ENCODE results near the gene PRKCH.

Gene PRKCH

DNA sequence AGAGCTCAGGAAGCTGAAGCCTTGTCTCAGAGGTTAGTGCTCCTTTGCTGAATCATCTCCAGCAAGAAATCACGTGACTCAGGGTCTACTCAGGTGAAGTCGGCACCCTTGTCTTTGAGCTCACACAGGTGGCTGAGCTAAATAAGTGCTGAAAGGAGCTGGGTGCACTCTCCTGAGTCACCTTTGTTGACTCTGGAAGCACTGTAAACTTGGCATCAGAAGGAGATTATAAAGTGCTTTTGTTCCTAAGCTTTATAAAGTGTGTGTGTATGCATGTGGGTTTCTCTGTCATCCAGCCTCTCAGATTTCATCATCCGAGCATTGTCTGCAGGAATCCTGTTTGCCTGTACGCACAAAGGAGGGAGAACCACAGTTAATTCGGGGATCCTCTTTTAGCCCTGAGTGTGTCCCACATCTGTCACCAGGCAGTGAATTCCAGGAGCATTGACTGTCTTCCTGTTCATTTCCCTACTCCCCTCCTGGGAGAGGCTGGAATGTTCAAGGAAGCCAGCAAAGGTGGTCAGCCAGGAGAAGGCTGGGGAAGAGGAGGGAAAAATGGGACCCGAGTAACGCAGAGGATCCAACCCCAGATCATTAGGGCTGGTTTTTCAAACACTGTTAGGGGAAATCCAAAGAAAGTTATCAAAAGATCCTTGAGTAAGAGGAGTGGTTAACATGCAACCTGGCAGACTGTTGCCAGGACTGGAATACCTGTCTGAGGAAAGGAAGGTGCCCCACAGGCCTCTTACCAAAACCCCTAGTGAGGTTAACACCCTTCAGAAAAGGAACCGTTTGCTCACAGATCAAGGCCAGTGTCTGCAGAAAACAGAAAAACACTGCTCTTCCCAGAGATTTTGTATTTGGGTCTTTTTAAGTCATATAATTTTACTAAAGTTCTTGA is 216.4 kb downstream of the PRKCH start:
- peak; percentile 100 for DNase-seq

DNA sequence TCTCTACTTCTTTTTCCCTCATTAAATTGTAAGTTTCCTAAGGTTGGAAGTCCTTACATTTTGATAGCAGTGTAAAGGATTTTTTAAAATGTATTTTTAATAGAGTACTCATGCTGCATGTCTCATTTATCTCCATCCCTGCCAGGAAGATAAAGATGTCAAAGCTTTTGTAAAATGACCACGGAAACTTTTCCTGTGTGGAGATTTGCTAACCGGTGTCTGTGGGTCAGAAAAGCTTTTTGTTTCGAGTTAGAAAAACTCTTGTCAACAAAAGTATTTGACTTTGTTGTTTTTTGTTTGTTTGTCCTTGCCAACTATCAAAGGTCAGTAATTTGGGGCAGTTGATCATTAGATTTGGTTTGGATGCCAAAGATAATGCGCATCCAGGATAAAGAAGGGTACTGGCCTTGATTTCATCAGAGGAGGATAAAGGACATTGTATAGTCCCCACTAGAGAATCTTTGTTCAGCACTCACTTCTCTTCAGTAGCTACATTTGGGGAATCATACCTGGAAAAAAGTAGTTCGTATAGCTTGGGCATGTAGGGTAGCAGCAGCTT is 217.2 kb downstream of the PRKCH start:
- DNase-seq: no peak

DNA sequence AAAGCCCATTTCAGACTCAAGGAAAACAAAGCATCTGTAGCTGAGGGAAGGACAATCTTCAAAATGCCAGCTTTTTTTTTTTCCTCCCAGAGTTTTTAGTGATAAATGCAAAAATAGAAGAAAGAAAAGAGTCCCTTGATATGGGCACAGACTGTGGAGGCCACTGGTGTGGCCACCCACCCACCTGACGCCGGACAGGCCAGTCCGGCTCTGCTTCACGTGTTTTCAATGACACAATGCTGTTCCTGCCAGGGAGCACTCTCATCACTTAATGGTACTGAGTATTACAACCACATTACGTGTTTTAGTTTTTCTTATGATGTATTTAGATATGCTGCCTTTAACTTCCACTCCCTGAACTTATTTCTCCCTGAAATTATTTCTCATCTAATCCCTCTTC is 218.3 kb downstream of the PRKCH start:
- DNase-seq: no peak

DNA sequence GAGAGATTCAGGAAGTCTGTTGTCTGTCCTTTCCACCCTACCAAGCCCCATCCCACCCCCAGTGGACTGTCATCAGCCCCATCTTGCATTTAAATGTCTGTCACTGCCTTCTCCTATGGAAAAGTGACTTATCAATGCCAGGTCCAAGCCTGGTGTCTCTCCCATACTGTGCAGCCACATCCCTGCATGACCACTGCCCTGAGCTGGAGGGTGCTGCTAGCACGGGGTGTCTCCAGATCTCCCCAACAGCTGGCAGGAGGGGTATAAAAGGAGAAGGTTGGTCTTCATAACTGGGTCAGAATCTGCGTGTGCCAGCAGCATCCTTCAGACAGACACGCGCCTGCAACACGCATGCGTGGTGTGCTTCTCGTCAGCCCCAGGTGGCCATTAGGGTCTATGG is 219.6 kb downstream of the PRKCH start:
- DNase-seq: no peak

DNA sequence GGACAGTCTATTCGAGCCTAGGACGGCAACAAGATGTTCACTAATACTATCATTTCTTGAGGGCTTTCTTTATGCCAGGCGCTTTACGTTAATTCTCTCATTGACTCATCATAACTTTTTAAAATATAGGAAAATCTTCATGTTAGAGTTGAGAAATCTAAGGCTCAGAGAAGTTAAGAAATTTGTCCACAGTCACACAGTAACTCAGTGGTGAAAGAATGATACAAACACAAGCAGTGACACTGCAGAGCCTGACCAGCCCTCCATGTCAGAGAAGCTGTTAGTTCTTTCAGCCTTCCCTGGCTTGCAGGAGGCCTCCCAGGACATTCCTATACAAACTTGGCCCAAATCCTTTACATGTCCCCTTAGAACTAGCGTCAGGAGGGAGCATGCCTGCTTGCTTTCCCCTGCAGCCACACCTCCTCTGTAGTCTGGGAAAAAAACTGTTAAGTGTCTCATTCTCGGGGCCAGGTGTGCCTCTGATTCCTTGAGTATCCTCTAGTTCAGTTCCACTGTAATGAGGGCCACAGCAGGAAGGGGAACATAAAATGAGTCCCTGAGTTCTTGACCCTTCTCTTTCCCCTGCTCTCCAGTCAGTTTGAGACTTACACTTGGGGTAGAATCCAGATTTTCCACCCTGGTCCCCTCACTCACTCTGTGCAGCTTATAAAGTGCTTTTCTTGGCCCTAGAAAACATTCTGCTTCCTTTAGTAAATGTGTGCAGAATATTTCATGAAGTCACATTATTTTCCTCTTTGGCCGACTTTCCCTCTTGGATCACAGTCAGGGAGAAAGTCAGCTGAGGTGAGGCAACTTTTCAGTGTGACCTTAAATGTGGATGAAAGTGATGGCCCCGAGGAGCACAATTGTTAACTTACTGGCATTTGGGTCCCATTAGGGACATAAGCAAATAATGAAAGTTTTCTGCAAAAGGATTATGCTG is 221.7 kb downstream of the PRKCH start:
- DNase-seq: no peak

DNA sequence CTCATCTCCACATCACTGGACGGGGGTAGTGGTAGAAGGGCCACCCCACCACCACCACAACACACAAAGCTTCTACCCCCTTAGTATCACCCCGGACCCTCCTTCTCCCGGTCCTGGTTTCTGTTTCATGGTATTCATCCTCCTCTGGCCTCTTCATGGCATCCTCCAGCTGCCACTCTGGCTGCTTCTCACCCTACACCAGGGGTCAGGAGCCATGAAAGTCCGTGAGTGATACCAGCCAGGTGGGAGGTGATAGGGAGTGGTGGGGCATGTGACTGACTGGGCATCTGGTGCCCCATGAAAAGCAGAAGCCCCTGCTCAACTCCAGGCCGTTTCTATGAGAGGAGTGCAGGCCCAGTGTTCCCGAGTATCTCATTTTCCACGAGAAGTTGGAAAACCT is 222.6 kb downstream of the PRKCH start:
- DNase-seq: no peak

DNA sequence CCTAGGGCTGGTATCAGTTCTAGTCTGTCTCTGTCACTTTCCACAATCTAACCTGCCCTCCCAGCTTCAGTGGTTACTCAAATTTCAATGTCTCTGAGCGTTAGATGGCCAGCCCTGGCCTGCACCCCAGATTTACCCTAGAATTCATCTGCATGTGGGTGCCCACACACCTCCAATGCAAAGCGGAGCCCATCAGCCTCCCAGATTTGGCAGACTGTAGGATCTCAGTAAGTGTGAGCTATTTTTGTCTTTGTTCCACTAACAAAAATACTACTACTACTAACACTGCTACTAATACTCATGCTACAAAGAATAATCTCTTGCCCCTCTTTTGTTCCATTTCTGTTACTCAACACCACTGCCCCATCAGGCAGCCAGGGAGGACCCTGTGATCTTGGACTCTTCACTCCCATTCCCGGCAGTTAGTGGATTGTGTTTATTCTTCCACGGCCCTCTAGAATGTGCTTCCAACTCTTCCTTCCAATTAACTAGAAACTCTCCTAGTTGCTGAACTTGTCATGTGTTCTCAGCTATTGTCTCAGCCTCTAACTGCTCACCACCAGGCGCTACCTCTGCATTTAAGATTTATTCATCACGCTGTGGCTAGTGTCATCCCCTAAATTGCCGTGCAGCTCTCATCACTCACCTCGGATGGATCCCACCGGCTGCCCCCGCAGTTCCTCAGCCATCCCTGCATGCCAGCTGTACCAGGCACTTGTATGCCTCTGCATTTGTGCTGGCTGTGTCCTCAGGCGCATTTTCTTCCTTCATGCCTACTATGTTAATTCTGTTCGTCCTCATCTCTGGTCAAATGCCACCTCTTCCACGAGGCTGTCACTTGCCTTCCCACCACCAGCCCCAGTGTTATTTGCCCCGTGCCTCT is 223.3 kb downstream of the PRKCH start:
- no peak for DNase-seq

DNA sequence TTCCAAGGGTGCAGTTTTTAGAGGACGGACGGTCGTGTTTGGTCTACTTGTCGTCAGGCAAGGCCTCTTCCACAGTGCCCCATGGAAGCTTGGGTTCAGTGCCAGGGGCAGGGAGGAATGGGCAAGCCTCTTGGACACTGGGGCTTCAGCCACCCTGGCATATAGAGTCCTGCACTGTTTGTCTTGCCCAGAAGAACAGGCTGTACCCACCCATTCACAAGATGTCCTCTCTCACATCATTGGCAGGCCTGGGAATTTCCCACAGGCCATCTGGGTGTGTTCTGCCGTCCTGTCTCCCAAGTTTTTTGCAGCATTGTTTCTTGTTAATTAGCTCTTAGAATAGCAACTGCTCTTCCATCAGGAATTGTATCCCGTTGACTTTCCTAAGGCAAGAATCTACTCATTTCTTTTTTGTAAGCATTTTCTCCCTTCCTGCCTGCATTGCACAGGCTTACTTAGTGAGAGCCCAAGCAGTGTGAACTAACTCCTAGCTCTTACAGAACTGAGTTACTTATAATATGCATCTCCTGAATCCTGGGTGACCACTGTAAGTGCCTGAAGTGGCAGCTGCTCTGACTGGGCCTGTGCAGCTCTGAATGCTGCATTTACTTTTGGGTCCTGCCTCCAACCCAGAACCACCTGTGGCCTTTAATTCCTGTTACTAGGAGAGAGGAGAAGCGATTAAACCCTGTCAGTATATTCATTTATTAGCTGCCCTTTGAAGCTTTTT is 224.5 kb downstream of the PRKCH start:
- DNase-seq: no peak

DNA sequence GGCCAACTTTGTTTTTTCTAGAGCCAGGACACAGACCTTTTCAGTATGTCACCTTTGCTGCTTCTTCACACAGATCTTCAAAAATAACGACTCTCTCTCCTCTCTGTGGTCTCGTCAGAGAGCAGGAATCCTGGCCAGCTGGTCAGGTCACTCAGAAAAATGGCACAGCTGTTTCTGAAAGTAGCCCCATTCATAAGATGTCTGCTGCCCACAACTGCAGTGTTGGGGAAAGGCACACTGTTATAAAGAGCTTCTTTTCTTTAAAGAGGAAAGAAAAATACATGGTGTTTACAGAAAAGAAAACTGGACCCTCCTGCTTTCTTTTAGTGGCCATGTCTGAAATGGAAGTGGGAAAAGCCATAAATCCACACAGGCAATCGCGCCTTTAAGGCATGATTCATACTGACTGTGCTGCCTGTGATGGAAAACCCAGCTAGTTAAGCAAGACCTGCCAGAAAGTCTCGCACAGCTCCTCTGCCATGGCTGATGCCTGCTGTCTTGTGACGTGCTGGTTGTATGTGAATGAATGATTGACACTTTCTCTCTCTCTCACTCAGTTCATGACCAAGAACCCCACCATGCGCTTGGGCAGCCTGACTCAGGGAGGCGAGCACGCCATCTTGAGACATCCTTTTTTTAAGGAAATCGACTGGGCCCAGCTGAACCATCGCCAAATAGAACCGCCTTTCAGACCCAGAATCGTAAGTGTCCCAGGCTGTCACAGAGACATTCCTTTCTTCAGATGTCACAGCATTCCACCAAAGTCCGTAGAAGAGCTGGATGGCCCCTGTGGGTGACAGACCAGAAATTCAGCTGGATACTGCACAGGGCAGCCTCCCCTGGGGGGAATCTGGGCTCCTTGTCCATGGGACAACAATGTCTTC is 226.0 kb downstream of the PRKCH start:
- no peak for DNase-seq

DNA sequence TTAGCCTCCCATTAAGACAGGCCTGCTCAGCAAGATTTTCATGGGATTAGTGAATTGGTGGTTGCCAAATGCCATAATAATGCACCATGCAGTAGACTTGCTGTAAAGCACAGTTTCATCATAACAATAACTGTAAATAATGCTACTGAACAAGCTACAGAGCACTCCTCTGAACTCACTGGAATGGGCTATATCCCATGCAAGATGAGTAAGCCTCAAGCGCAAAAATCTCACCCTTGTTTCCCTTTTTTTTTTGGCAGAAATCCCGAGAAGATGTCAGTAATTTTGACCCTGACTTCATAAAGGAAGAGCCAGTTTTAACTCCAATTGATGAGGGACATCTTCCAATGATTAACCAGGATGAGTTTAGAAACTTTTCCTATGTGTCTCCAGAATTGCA is 228.0 kb downstream of the PRKCH start:
- DNase-seq: no peak

DNA sequence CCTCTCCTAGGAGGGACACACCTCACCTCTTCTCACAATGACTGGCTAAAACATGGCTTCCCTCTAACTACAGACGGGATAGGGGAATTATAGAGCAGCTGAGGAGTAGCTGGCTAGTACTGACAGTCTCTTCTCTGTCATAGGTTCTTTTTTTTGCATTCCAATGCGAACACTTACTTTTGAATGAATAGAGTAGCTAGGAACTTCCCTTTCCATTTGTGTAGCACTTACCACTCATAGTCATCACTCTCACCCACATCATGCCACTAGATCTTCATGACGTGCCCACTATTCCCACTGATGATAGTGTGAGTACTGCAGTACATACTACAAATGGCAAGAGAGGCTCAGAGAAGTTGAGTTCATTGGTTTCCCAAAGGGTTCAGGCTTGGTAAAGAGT is 230.0 kb downstream of the PRKCH start:
- DNase-seq: no peak

DNA sequence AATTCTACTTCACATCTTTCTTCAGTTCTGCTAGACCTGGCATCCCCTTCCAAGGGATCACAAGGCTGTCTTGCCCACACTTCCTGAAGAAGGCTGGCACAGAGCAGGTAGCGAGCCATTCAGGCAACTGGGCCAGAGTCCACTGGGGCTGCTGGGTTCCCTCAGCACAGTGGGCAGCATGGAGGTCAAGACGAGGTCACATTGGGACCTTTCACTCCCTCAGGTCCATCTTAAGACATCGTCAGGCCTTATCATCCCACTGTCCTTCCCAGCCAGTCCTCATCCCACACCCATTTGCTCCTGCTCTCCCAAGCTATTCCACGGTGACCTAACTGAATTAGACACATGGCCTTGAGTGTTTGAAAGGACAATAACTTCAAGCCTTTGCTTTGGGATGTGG is 230.9 kb downstream of the PRKCH start:
- no peak for DNase-seq

DNA sequence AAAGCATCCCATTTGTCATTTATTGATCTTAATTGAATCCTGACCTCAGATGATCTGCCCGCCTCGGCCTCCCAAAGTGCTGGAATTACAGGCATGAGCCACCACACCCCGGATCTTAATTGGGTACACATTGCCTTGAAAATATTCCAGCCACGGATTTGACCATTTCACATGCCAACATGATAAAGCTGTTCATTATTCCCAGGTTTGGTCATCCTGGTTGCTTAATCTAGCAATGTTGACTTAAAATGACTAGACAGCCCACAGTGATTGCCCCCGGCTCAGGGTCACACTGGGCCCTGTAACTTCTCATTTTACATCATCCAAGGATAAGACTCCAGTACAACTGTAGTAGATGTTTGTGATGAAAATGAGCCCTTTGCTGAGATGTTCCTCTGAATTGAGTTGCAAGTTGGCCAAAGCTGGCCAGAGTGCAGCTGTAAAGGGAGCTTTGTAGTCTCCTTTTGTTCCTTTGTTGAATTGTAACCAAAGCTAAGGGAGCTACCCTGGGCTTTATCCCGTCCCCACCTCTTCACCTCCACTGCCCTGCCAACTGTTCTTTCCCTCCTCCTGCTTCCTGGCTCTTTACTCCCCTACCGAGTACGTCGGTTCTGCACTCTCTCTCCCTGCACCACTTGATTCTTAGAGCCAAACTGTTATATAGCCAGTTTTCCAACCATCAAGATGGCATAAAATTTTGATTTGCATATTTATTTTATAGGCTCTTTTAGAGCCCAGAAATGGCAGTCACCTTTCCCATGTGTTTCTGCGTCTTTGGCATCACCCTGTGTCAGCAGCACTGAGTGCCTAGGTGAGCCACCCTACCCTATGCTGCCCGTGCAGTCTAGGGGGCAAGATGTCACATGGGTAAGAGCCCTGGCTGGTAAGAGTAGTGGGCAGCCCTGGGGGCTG is 232.6 kb downstream of the PRKCH start:
- no peak for DNase-seq

DNA sequence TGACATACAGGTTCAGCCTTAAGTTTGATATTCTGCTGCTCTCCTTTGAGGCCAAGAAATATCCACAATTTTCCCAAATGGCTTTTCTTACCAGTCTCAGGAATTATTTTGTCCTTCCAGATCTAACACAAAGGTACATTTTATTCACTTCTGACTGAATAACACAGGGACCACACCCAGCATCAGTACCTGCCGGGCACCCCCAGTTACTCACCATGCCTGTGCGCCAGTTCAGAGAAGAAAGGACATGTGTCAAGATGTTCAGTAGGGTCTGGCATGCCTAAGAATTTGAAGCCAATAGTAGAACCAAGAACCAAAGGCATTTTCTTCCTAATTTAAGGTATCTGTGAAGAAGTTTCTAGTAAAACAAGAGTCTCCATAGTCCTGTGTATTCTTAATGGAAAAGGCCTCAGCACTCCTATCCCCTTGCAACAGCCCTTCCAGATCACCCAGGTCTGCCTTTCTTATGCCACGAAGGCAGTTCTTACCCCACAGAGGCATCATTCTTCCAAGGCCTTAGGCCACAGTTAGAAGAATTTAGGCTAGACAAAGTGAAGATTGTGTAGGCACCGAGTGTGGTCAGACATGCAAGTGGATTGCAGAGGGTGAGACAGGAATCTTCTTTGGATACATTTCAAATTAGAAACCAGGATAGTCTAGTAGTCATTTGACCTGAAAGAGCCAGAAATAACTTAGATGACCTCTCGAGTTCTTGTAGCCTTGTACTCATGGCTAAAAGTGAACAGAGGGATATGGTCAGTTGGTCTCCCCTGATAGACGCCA is 233.9 kb downstream of the PRKCH start:
- no peak for DNase-seq

DNA sequence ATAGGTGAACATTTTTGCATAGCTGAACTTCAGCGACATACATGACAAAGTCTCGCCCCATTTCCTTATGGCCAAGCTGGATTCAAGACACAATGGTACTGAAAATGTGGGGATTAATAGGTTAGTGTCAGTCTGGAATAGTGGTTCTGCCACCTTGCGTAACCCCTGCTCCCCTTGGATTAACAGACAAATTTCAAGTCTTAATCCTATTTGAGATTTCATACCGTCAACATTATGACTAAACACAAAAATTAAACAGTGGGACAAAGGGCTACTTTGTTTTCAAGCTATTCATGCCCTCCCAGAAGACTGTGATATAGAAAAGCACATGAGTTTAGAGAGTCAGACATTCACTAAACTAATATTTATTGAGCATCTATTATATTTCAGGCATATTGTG is 235.1 kb downstream of the PRKCH start:
- DNase-seq: no peak

DNA sequence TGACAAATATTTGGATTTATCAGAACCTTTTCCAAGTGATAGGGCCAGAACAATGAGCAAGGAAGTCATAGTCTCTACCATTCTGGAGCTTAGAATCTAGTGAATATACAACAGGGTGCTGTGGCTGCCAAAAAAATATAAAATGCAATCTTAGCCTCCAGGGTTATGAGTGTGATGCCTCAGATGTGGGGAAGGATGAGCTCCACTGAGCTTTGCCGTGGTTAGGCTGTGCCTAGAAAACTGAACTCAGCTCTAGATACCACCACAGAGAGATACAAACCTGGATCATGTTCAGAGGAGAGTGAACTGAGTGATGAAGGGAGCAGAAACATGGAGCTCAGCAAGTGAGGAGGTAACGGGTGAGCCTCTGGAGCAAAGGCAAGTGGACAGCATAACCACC is 235.9 kb downstream of the PRKCH start:
- no peak for DNase-seq

DNA sequence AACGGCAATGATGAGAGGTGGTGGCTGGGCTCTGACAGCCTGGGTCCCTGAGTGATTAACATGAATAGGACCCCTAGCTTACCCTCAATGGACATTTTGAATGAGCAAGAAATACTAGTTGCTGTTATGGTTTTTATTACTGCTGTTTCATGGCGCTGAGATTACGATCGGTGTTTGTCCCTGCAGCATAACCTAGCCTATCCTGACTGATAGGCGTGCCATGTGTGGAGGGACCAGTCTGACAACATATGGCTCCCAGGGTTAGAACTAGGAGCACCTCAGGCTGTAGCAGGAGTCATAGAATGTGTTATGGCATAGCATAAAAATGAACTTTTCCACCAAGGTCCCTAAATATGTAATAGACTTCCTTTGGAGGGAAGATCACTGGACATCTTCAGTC is 236.5 kb downstream of the PRKCH start:
- DNase-seq: no peak

DNA sequence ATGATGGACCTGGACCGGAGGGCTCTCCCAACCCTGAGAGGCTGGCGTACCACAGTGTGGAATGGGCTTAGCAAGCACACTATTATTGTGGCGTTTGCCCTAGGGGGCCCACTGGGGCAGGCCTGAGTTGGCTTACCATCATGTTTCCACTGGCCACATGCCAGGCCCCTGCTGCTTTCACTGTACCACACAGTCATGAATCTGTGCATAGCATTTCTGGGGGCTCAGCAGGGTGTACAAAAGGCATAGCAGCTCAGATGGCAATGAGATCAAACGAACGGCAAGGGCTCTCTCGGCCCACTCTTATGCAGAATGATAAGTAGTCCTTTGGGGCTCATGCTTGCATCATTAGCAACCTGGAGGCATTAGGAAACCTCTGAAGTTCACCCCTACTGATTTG is 236.9 kb downstream of the PRKCH start:
- no peak for DNase-seq
